ENCODE results near the gene CLDN25.

CLDN25 gene

GRCh38 chr11:113805640-113806039, 26.0 kb downstream of the CLDN25 start:
- Histone ChIP-seq H3K4me3 (ENCODE audit: low read depth in 1 of 5, low read length in 5 of 5) (no peak overlapping the region), H3K9me3 (ENCODE audit: control insufficient read depth in 5 of 5, low read length in 5 of 5) (no peaks in the 10 kb centered on the region), H3K9ac (ENCODE audit: low read length in 5 of 5) (no peak overlapping the region), H3K36me3 (ENCODE audit: control insufficient read depth in 5 of 5, insufficient read depth in 5 of 5, low read length in 5 of 5) (peaks cover 40 to 65% (median 52%) of the 10 kb centered on the region in 5 donors), H3K4me1 (ENCODE audit: control insufficient read depth in 5 of 5, insufficient read depth in 5 of 5, low read length in 5 of 5) (no peaks in the 10 kb centered on the region), H3K27me3 (ENCODE audit: control insufficient read depth in 5 of 5, insufficient read depth in 4 of 5, low read length in 5 of 5) (no peaks in the 10 kb centered on the region), H3K27ac (ENCODE audit: low read depth, low read length) (no peak overlapping the region)

GRCh38 chr11:113806406-113806805, 26.8 kb downstream of the CLDN25 start:
- Histone ChIP-seq H3K27me3 (ENCODE audit: control insufficient read depth in 5 of 5, insufficient read depth in 4 of 5, low read length in 5 of 5) (no peaks in the 10 kb centered on the region), H3K27ac (ENCODE audit: low read depth, low read length) (no peak overlapping the region), H3K4me1 (ENCODE audit: control insufficient read depth in 5 of 5, insufficient read depth in 5 of 5, low read length in 5 of 5) (no peaks in the 10 kb centered on the region), H3K36me3 (ENCODE audit: control insufficient read depth in 5 of 5, insufficient read depth in 5 of 5, low read length in 5 of 5) (peaks cover 39 to 65% (median 55%) of the 10 kb centered on the region in 5 donors), H3K9ac (ENCODE audit: low read length in 5 of 5) (no peak overlapping the region), H3K4me3 (ENCODE audit: low read depth in 1 of 5, low read length in 5 of 5) (no peak overlapping the region), H3K9me3 (ENCODE audit: control insufficient read depth in 5 of 5, low read length in 5 of 5) (no peaks in the 10 kb centered on the region)

GRCh38 chr11:113808931-113809330, 29.3 kb downstream of the CLDN25 start:
- peaks cover 23 to 53% (median 40%) of the 10 kb centered on the region in 5 donors for H3K36me3 ChIP-seq (ENCODE audit: control insufficient read depth in 5 of 5, insufficient read depth in 5 of 5, low read length in 5 of 5)
- H3K4me3 ChIP-seq (ENCODE audit: low read depth in 1 of 5, low read length in 5 of 5), result no peak overlapping the region
- no peak overlapping the region for H3K9ac ChIP-seq (ENCODE audit: low read length in 5 of 5)
- no peaks in the 10 kb centered on the region for H3K27me3 ChIP-seq (ENCODE audit: control insufficient read depth in 5 of 5, insufficient read depth in 4 of 5, low read length in 5 of 5)
- H3K4me1 ChIP-seq (ENCODE audit: control insufficient read depth in 5 of 5, insufficient read depth in 5 of 5, low read length in 5 of 5), result peaks cover 0 to 3% (median 0%) of the 10 kb centered on the region in 5 donors
- no peak overlapping the region for H3K27ac ChIP-seq (ENCODE audit: low read depth, low read length)
- no peaks in the 10 kb centered on the region for H3K9me3 ChIP-seq (ENCODE audit: control insufficient read depth in 5 of 5, low read length in 5 of 5)

- Histone ChIP-seq H3K27me3 (ENCODE audit: control insufficient read depth in 5 of 5, insufficient read depth in 4 of 5, low read length in 5 of 5) (no peaks in the 10 kb centered on the region), H3K4me1 (ENCODE audit: control insufficient read depth in 5 of 5, insufficient read depth in 5 of 5, low read length in 5 of 5) (peaks cover 0 to 6% (median 0%) of the 10 kb centered on the region in 5 donors), H3K27ac (ENCODE audit: low read depth, low read length) (no peak overlapping the region), H3K9me3 (ENCODE audit: control insufficient read depth in 5 of 5, low read length in 5 of 5) (no peaks in the 10 kb centered on the region), H3K9ac (ENCODE audit: low read length in 5 of 5) (no peak overlapping the region), H3K36me3 (ENCODE audit: control insufficient read depth in 5 of 5, insufficient read depth in 5 of 5, low read length in 5 of 5) (peaks cover 15 to 37% (median 28%) of the 10 kb centered on the region in 5 donors), H3K4me3 (ENCODE audit: low read depth in 1 of 5, low read length in 5 of 5) (no peak overlapping the region)
Observed at GRCh38 chr11:113814181-113814580, 34.6 kb downstream of the CLDN25 start.

- no peak overlapping the region for H3K9ac ChIP-seq (ENCODE audit: low read length in 5 of 5)
- no peaks in the 10 kb centered on the region for H3K27me3 ChIP-seq (ENCODE audit: control insufficient read depth in 5 of 5, insufficient read depth in 4 of 5, low read length in 5 of 5)
- no peak overlapping the region for H3K27ac ChIP-seq (ENCODE audit: low read depth, low read length)
- H3K9me3 ChIP-seq (ENCODE audit: control insufficient read depth in 5 of 5, low read length in 5 of 5), result no peaks in the 10 kb centered on the region
- peaks cover 0 to 6% (median 0%) of the 10 kb centered on the region in 5 donors for H3K4me1 ChIP-seq (ENCODE audit: control insufficient read depth in 5 of 5, insufficient read depth in 5 of 5, low read length in 5 of 5)
- no peak overlapping the region for H3K4me3 ChIP-seq (ENCODE audit: low read depth in 1 of 5, low read length in 5 of 5)
- H3K36me3 ChIP-seq (ENCODE audit: control insufficient read depth in 5 of 5, insufficient read depth in 5 of 5, low read length in 5 of 5), result peaks cover 21 to 42% (median 29%) of the 10 kb centered on the region in 5 donors
Observed at GRCh38 chr11:113817162-113817561, 37.6 kb downstream of the CLDN25 start.

- H3K4me1 ChIP-seq (ENCODE audit: control insufficient read depth in 5 of 5, insufficient read depth in 5 of 5, low read length in 5 of 5), result peaks cover 0 to 6% (median 0%) of the 10 kb centered on the region in 5 donors
- H3K27me3 ChIP-seq (ENCODE audit: control insufficient read depth in 5 of 5, insufficient read depth in 4 of 5, low read length in 5 of 5), result no peaks in the 10 kb centered on the region
- H3K9me3 ChIP-seq (ENCODE audit: control insufficient read depth in 5 of 5, low read length in 5 of 5), result no peaks in the 10 kb centered on the region
- H3K9ac ChIP-seq (ENCODE audit: low read length in 5 of 5), result no peak overlapping the region
- peaks cover 21 to 44% (median 26%) of the 10 kb centered on the region in 5 donors for H3K36me3 ChIP-seq (ENCODE audit: control insufficient read depth in 5 of 5, insufficient read depth in 5 of 5, low read length in 5 of 5)
- H3K27ac ChIP-seq (ENCODE audit: low read depth, low read length), result no peak overlapping the region
- H3K4me3 ChIP-seq (ENCODE audit: low read depth in 1 of 5, low read length in 5 of 5), result no peak overlapping the region
Observed at GRCh38 chr11:113817626-113818025, 38.0 kb downstream of the CLDN25 start.

GRCh38 chr11:113818426-113818825, 38.8 kb downstream of the CLDN25 start:
- Histone ChIP-seq H3K4me3 (ENCODE audit: low read depth in 1 of 5, low read length in 5 of 5) (no peak overlapping the region), H3K27ac (ENCODE audit: low read depth, low read length) (no peak overlapping the region), H3K9me3 (ENCODE audit: control insufficient read depth in 5 of 5, low read length in 5 of 5) (no peaks in the 10 kb centered on the region), H3K27me3 (ENCODE audit: control insufficient read depth in 5 of 5, insufficient read depth in 4 of 5, low read length in 5 of 5) (no peaks in the 10 kb centered on the region), H3K36me3 (ENCODE audit: control insufficient read depth in 5 of 5, insufficient read depth in 5 of 5, low read length in 5 of 5) (peaks cover 24 to 46% (median 33%) of the 10 kb centered on the region in 5 donors), H3K9ac (ENCODE audit: low read length in 5 of 5) (no peak overlapping the region), H3K4me1 (ENCODE audit: control insufficient read depth in 5 of 5, insufficient read depth in 5 of 5, low read length in 5 of 5) (peaks cover 0 to 6% (median 0%) of the 10 kb centered on the region in 5 donors)

GRCh38 chr11:113827477-113827876, 47.9 kb downstream of the CLDN25 start:
- H3K27me3 ChIP-seq (ENCODE audit: control insufficient read depth in 5 of 5, insufficient read depth in 4 of 5, low read length in 5 of 5), result no peaks in the 10 kb centered on the region
- H3K4me3 ChIP-seq (ENCODE audit: low read depth in 1 of 5, low read length in 5 of 5), result no peak overlapping the region
- no peak overlapping the region for H3K9ac ChIP-seq (ENCODE audit: low read length in 5 of 5)
- peaks cover 20 to 45% (median 35%) of the 10 kb centered on the region in 5 donors for H3K36me3 ChIP-seq (ENCODE audit: control insufficient read depth in 5 of 5, insufficient read depth in 5 of 5, low read length in 5 of 5)
- no peaks in the 10 kb centered on the region for H3K9me3 ChIP-seq (ENCODE audit: control insufficient read depth in 5 of 5, low read length in 5 of 5)
- H3K4me1 ChIP-seq (ENCODE audit: control insufficient read depth in 5 of 5, insufficient read depth in 5 of 5, low read length in 5 of 5), result no peaks in the 10 kb centered on the region
- H3K27ac ChIP-seq (ENCODE audit: low read depth, low read length), result no peak overlapping the region

- Histone ChIP-seq H3K4me1 (ENCODE audit: control insufficient read depth in 5 of 5, insufficient read depth in 5 of 5, low read length in 5 of 5) (no peaks in the 10 kb centered on the region), H3K9me3 (ENCODE audit: control insufficient read depth in 5 of 5, low read length in 5 of 5) (no peaks in the 10 kb centered on the region), H3K9ac (ENCODE audit: low read length in 5 of 5) (no peak overlapping the region), H3K27ac (ENCODE audit: low read depth, low read length) (no peak overlapping the region), H3K27me3 (ENCODE audit: control insufficient read depth in 5 of 5, insufficient read depth in 4 of 5, low read length in 5 of 5) (no peaks in the 10 kb centered on the region), H3K4me3 (ENCODE audit: low read depth in 1 of 5, low read length in 5 of 5) (no peak overlapping the region), H3K36me3 (ENCODE audit: control insufficient read depth in 5 of 5, insufficient read depth in 5 of 5, low read length in 5 of 5) (peaks cover 13 to 40% (median 36%) of the 10 kb centered on the region in 5 donors)
Observed at GRCh38 chr11:113828191-113828590, 48.6 kb downstream of the CLDN25 start.

GRCh38 chr11:113829751-113830150, 50.2 kb downstream of the CLDN25 start:
- no peaks in the 10 kb centered on the region for H3K4me1 ChIP-seq (ENCODE audit: control insufficient read depth in 5 of 5, insufficient read depth in 5 of 5, low read length in 5 of 5)
- peaks cover 12 to 40% (median 37%) of the 10 kb centered on the region in 5 donors for H3K36me3 ChIP-seq (ENCODE audit: control insufficient read depth in 5 of 5, insufficient read depth in 5 of 5, low read length in 5 of 5)
- H3K27ac ChIP-seq (ENCODE audit: low read depth, low read length), result no peak overlapping the region
- H3K9ac ChIP-seq (ENCODE audit: low read length in 5 of 5), result no peak overlapping the region
- no peaks in the 10 kb centered on the region for H3K27me3 ChIP-seq (ENCODE audit: control insufficient read depth in 5 of 5, insufficient read depth in 4 of 5, low read length in 5 of 5)
- H3K9me3 ChIP-seq (ENCODE audit: control insufficient read depth in 5 of 5, low read length in 5 of 5), result no peaks in the 10 kb centered on the region
- H3K4me3 ChIP-seq (ENCODE audit: low read depth in 1 of 5, low read length in 5 of 5), result no peak overlapping the region

Data from subcutaneous abdominal adipose tissue (tissue), 5 donors.